ENCODE data around the gene TSPAN8.
"Not testable (repeated sequence)": the region's sequence is repeated elsewhere in the genome, so short reads cannot be mapped to it uniquely, and the experiment has no call there.

TSPAN8 gene

GRCh38 chr12:71125515-71125914 is 32.3 kb downstream of the TSPAN8 start:
- DNase-seq (ENCODE audit: low read depth) = no peak
- no peak overlapping the region for H3K4me3 ChIP-seq (ENCODE audit: low read length)

GRCh38 chr12:71124835-71125460 is 32.9 kb downstream of the TSPAN8 start:
- TF ChIP-seq CTCF (IDR thresholded peaks at IDR 0.05; ENCODE audit: insufficient read depth, low read depth, low read length, missing control alignments) = no peak
- H3K4me3 ChIP-seq (ENCODE audit: low read length) = no peak overlapping the region
- no peak for DNase-seq (ENCODE audit: low read depth)

More at GRCh38 chr12:71125515-71125914, 32.3 kb downstream of the TSPAN8 start:
- TF ChIP-seq CTCF (IDR thresholded peaks at IDR 0.05; ENCODE audit: insufficient read depth, low read depth, low read length, missing control alignments) = no peak

GRCh38 chr12:71113148-71113547 is 44.7 kb downstream of the TSPAN8 start:
- DNase-seq (ENCODE audit: low read depth); H3K4me3 ChIP-seq (ENCODE audit: low read length): not testable (repeated sequence)

- no peak for DNase-seq (ENCODE audit: low read depth)
Observed at GRCh38 chr12:71109834-71110233, 48.0 kb downstream of the TSPAN8 start.

GRCh38 chr12:71108355-71108754 is 49.4 kb downstream of the TSPAN8 start:
- no peak overlapping the region for H3K4me3 ChIP-seq (ENCODE audit: low read length)
- TF ChIP-seq CTCF (IDR thresholded peaks at IDR 0.05; ENCODE audit: insufficient read depth, low read depth, low read length, missing control alignments) = no peak
- DNase-seq (ENCODE audit: low read depth) = no peak

More at GRCh38 chr12:71109834-71110233, 48.0 kb downstream of the TSPAN8 start:
- no peak for TF ChIP-seq CTCF (IDR thresholded peaks at IDR 0.05; ENCODE audit: insufficient read depth, low read depth, low read length, missing control alignments)
- no peak overlapping the region for H3K4me3 ChIP-seq (ENCODE audit: low read length)

- no peak for TF ChIP-seq CTCF (IDR thresholded peaks at IDR 0.05; ENCODE audit: insufficient read depth, low read depth, low read length, missing control alignments)
- H3K4me3 ChIP-seq (ENCODE audit: low read length) = no peak overlapping the region
- no peak for DNase-seq (ENCODE audit: low read depth)
Observed at GRCh38 chr12:71107936-71108335, 49.9 kb downstream of the TSPAN8 start.

- no peak for TF ChIP-seq CTCF (IDR thresholded peaks at IDR 0.05; ENCODE audit: insufficient read depth, low read depth, low read length, missing control alignments)
- no peak overlapping the region for H3K4me3 ChIP-seq (ENCODE audit: low read length)
- DNase-seq (ENCODE audit: low read depth) = no peak
Observed at GRCh38 chr12:71105956-71106355, 51.8 kb downstream of the TSPAN8 start.

Data from epithelial cell of esophagus (primary cell).